ENCODE measurements around the gene PISD.

The PISD gene

GRCh38 chr22:31630331-31631329 lies 31.4 kb downstream of the PISD start:
- Histone ChIP-seq H3K4me1 (ENCODE audit: control insufficient read depth in 1 of 2, insufficient read depth in 2 of 2, low read length in 2 of 2) (peaks cover 13 to 43% of the 10 kb centered on the region in 2 donors), H3K36me3 (ENCODE audit: control insufficient read depth in 1 of 2, insufficient read depth in 2 of 2, low read length in 2 of 2) (peaks cover 0 to 6% of the 10 kb centered on the region in 2 donors), H3K4me3 (ENCODE audit: low read depth in 1 of 2, low read length in 2 of 2) (peak overlapping the region; percentile 56 to 75), H3K27me3 (ENCODE audit: low read depth, low read length) (no peaks in the 10 kb centered on the region), H3K9me3 (ENCODE audit: control insufficient read depth in 1 of 2, low read length in 2 of 2) (no peaks in the 10 kb centered on the region), H3K27ac (ENCODE audit: low read length) (peak overlapping the region; percentile 72)

GRCh38 chr22:31629741-31630184 lies 32.3 kb downstream of the PISD start:
- H3K9me3 ChIP-seq (ENCODE audit: control insufficient read depth in 1 of 2, low read length in 2 of 2), result no peaks in the 10 kb centered on the region
- H3K27me3 ChIP-seq (ENCODE audit: low read depth, low read length), result no peaks in the 10 kb centered on the region
- H3K4me3 ChIP-seq (ENCODE audit: low read depth in 1 of 2, low read length in 2 of 2), result peak overlapping the region; percentile 56 to 75
- H3K27ac ChIP-seq (ENCODE audit: low read length), result peak overlapping the region; percentile 72
- H3K4me1 ChIP-seq (ENCODE audit: control insufficient read depth in 1 of 2, insufficient read depth in 2 of 2, low read length in 2 of 2), result peaks cover 13 to 51% of the 10 kb centered on the region in 2 donors
- peaks cover 0 to 6% of the 10 kb centered on the region in 2 donors for H3K36me3 ChIP-seq (ENCODE audit: control insufficient read depth in 1 of 2, insufficient read depth in 2 of 2, low read length in 2 of 2)

GRCh38 chr22:31628969-31629708 lies 32.9 kb downstream of the PISD start:
- Histone ChIP-seq H3K27me3 (ENCODE audit: low read depth, low read length) (no peaks in the 10 kb centered on the region), H3K36me3 (ENCODE audit: control insufficient read depth in 1 of 2, insufficient read depth in 2 of 2, low read length in 2 of 2) (peaks cover 0 to 6% of the 10 kb centered on the region in 2 donors), H3K27ac (ENCODE audit: low read length) (no peak overlapping the region), H3K9me3 (ENCODE audit: control insufficient read depth in 1 of 2, low read length in 2 of 2) (no peaks in the 10 kb centered on the region), H3K4me1 (ENCODE audit: control insufficient read depth in 1 of 2, insufficient read depth in 2 of 2, low read length in 2 of 2) (peaks cover 13 to 53% of the 10 kb centered on the region in 2 donors), H3K4me3 (ENCODE audit: low read depth in 1 of 2, low read length in 2 of 2) (peak overlapping the region; percentile 56 to 75)

- H3K4me1 ChIP-seq (ENCODE audit: control insufficient read depth in 1 of 2, insufficient read depth in 2 of 2, low read length in 2 of 2), result peaks cover 13 to 53% of the 10 kb centered on the region in 2 donors
- no peak overlapping the region for H3K27ac ChIP-seq (ENCODE audit: low read length)
These were observed 33.7 kb downstream of the PISD start for GRCh38 chr22:31628362-31628761.

GRCh38 chr22:31627223-31627731 lies 34.7 kb downstream of the PISD start:
- Histone ChIP-seq H3K9me3 (ENCODE audit: control insufficient read depth in 1 of 2, low read length in 2 of 2) (no peaks in the 10 kb centered on the region), H3K36me3 (ENCODE audit: control insufficient read depth in 1 of 2, insufficient read depth in 2 of 2, low read length in 2 of 2) (peaks cover 6 to 13% of the 10 kb centered on the region in 2 donors), H3K27ac (ENCODE audit: low read length) (no peak overlapping the region), H3K4me1 (ENCODE audit: control insufficient read depth in 1 of 2, insufficient read depth in 2 of 2, low read length in 2 of 2) (peaks cover 13 to 53% of the 10 kb centered on the region in 2 donors), H3K27me3 (ENCODE audit: low read depth, low read length) (no peaks in the 10 kb centered on the region), H3K4me3 (ENCODE audit: low read depth in 1 of 2, low read length in 2 of 2) (no peak overlapping the region)

More at GRCh38 chr22:31628362-31628761, 33.7 kb downstream of the PISD start:
- Histone ChIP-seq H3K36me3 (ENCODE audit: control insufficient read depth in 1 of 2, insufficient read depth in 2 of 2, low read length in 2 of 2) (peaks cover 2 to 6% of the 10 kb centered on the region in 2 donors), H3K27me3 (ENCODE audit: low read depth, low read length) (no peaks in the 10 kb centered on the region), H3K4me3 (ENCODE audit: low read depth in 1 of 2, low read length in 2 of 2) (no peak overlapping the region), H3K9me3 (ENCODE audit: control insufficient read depth in 1 of 2, low read length in 2 of 2) (no peaks in the 10 kb centered on the region)

GRCh38 chr22:31626427-31627150 lies 35.4 kb downstream of the PISD start:
- Histone ChIP-seq H3K27ac (ENCODE audit: low read length) (peak overlapping the region; percentile 21), H3K4me1 (ENCODE audit: control insufficient read depth in 1 of 2, insufficient read depth in 2 of 2, low read length in 2 of 2) (peaks cover 13 to 53% of the 10 kb centered on the region in 2 donors), H3K9me3 (ENCODE audit: control insufficient read depth in 1 of 2, low read length in 2 of 2) (no peaks in the 10 kb centered on the region), H3K36me3 (ENCODE audit: control insufficient read depth in 1 of 2, insufficient read depth in 2 of 2, low read length in 2 of 2) (peaks cover 11 to 19% of the 10 kb centered on the region in 2 donors), H3K4me3 (ENCODE audit: low read depth in 1 of 2, low read length in 2 of 2) (peak overlapping the region in 1 of 2 donors; percentile 45), H3K27me3 (ENCODE audit: low read depth, low read length) (no peaks in the 10 kb centered on the region)

GRCh38 chr22:31625661-31626426 lies 36.2 kb downstream of the PISD start:
- H3K4me3 ChIP-seq (ENCODE audit: low read depth in 1 of 2, low read length in 2 of 2), result peak overlapping the region in 1 of 2 donors; percentile 45
- peaks cover 13 to 47% of the 10 kb centered on the region in 2 donors for H3K4me1 ChIP-seq (ENCODE audit: control insufficient read depth in 1 of 2, insufficient read depth in 2 of 2, low read length in 2 of 2)
- H3K27ac ChIP-seq (ENCODE audit: low read length), result peak overlapping the region; percentile 21
- H3K36me3 ChIP-seq (ENCODE audit: control insufficient read depth in 1 of 2, insufficient read depth in 2 of 2, low read length in 2 of 2), result peaks cover 12 to 27% of the 10 kb centered on the region in 2 donors
- H3K9me3 ChIP-seq (ENCODE audit: control insufficient read depth in 1 of 2, low read length in 2 of 2), result no peaks in the 10 kb centered on the region
- H3K27me3 ChIP-seq (ENCODE audit: low read depth, low read length), result no peaks in the 10 kb centered on the region

GRCh38 chr22:31625257-31625640 lies 36.8 kb downstream of the PISD start:
- Histone ChIP-seq H3K9me3 (ENCODE audit: control insufficient read depth in 1 of 2, low read length in 2 of 2) (no peaks in the 10 kb centered on the region), H3K27ac (ENCODE audit: low read length) (no peak overlapping the region), H3K4me1 (ENCODE audit: control insufficient read depth in 1 of 2, insufficient read depth in 2 of 2, low read length in 2 of 2) (peaks cover 13 to 44% of the 10 kb centered on the region in 2 donors), H3K27me3 (ENCODE audit: low read depth, low read length) (no peaks in the 10 kb centered on the region), H3K4me3 (ENCODE audit: low read depth in 1 of 2, low read length in 2 of 2) (peak overlapping the region in 1 of 2 donors; percentile 45), H3K36me3 (ENCODE audit: control insufficient read depth in 1 of 2, insufficient read depth in 2 of 2, low read length in 2 of 2) (peaks cover 18 to 33% of the 10 kb centered on the region in 2 donors)

GRCh38 chr22:31623592-31624304 lies 38.3 kb downstream of the PISD start:
- Histone ChIP-seq H3K27ac (ENCODE audit: low read length) (no peak overlapping the region), H3K27me3 (ENCODE audit: low read depth, low read length) (no peaks in the 10 kb centered on the region), H3K4me3 (ENCODE audit: low read depth in 1 of 2, low read length in 2 of 2) (no peak overlapping the region), H3K4me1 (ENCODE audit: control insufficient read depth in 1 of 2, insufficient read depth in 2 of 2, low read length in 2 of 2) (peaks cover 13 to 38% of the 10 kb centered on the region in 2 donors), H3K36me3 (ENCODE audit: control insufficient read depth in 1 of 2, insufficient read depth in 2 of 2, low read length in 2 of 2) (peaks cover 26 to 47% of the 10 kb centered on the region in 2 donors), H3K9me3 (ENCODE audit: control insufficient read depth in 1 of 2, low read length in 2 of 2) (no peaks in the 10 kb centered on the region)

All from muscle layer of duodenum (tissue), 2 donors.